GM19238 (cell line): ENCODE results near the gene RXFP2.

Experiments
- DNase-seq: peaks from one replicate; pipeline ENCODE4 v3.0.0; 2011; ENCODE audit warnings: low spot score; ENCODE audit not compliant: insufficient read length

RXFP2 gene

DNA sequence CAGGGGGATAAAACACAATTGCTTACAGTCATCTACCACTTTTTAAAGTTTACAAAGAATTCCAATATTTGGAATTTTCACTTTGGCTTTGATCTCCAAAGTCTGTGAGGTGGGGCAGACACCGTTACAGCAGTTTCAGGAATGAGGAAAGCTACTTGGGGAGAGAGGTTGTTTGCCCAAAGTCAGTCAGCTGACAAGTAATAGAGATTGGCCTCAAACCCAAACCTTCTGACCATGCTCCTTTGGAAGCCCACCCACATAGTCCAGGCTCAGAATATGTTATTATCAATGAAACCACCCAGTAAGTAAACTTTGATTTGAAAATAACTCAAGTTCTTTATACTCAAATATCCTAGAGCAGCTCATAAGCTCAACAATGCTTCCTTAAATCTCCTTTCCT, 29.0 kb downstream of the RXFP2 start:
- DNase-seq = no peak

DNA sequence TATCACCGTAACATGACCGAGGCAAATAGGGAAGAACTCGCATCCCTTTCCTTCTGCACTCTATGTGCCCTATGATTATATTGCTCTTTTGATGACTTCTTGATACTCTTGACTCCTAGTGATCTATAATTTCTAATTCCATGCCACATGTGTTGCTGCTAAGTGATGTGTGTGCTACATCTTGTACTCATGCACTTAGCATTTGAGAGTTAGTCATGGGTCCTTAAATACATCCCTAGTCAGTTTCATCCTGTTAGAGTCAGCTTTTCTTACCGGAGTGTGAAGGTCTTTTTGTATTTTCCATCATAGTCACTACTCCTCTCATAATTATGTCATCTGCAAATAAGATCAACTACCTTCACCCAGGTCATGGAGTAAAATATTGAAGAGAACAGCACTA, 30.2 kb downstream of the RXFP2 start:
- DNase-seq = no peak

DNA sequence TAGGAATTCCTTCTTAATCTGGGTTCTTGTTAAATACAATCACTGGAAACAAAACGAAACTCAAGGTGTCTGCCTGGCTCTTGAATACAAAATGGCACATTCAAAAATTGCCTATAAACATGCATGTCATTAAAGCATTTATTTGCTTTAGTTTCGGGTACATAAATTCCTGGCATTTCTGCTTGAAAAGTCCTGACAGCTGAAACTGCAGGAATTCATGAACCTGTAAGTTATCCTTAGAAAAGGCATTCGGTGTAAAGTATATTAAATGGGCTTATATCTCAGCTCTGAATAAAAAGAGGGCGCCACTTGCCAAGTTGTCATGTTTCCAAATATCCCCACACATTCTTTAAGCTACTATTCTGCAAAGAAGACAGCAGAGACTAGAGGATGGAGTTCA, 32.9 kb downstream of the RXFP2 start:
- no peak for DNase-seq

DNA sequence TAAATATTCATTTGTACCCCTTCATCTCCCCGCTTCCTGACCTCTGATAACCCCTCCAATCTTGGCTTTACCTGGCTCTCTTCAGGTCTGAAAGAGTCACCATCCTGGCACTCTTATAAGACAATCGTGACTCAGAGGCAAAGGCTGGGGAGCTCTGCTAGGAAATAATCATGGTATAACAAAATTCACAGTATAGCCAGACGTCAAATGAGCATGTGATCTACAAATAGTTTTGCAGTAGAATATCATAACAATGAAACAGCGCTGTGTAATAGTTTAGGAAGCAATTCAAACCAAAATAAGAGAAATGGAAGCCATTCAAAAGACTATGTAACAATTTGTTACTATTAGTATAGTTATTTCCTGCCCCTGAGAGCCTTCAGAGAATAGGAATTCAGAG, 34.2 kb downstream of the RXFP2 start:
- DNase-seq = no peak

DNA sequence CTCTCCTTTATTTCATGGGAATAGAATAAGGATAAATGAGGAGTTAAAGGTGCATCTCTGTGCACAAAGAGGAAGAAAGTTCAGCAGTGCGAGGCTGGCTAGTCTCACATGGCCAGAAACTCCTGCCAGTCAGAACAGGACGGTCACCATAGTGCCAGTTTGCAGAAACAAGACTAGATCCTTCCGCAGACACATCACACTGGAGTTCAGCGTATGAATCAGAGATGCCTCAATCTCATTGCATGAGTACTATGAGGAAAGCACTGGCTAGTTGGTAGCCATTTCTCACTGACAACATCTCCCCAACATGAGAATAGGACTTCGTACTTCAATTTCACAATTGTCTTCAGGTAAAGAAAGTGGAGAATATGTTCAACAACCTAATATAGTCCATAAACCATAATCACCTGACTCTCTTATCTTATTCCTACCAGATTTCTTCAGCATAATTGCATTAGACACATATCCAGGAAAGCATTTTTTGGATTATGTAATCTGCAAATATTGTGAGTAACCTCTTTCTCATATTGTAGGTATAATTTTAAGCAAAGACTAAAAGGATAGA, 34.9 kb downstream of the RXFP2 start:
- DNase-seq = no peak

DNA sequence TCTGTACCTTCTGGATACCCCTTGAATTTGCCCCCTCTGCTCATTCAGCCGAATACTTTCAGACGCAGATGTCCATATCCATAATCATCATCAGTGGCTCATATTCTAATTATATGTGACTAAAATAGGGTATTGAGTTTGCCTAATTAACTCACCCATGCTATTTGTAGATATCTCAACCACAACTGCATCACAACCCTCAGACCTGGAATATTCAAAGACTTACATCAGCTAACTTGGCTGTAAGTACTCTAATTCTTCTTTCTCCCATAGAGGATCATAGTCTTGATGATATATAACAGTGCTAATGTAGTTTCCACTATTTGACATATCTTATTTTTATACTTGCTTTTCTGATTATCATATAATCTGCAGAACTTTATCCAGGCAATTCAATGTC, 35.8 kb downstream of the RXFP2 start:
- DNase-seq = no peak

DNA sequence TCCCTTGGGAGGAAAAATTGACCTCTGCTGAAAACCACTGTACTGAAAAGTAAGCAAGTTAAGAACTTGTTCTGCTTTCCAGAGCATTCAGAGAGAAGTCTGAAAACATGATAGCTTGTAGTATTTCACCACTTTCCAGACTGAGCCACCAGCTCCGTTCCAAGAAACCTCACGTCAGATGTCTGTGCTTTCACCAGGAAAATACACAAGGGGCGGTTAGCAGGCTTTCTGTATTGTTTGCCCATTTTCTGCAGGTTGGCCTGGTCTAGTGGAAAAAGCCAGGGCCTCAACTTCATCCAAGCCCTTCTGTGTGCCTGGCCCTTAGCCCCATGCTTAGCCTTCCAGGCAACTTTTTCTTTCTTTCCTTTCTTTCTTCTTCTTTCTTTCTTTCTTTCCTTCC, 36.4 kb downstream of the RXFP2 start:
- no peak for DNase-seq

DNA sequence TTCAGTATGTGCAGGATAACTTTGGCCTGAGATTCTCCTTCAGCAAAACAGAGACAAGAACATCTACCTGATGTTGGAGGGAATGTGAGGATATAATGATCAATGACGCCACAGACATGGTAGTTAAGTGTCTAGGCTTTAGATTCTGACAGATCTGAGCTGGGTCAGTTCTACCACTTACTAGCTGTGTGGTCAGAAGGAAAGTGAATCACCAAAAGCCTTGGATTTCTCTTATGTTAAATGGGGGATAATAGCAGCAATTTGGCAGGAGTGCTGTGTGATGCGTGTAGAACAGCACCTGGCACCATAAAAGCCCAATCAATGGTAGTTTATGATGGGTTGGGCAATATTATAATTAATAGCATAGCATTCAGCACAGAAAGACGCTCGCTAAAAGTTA, 41.7 kb downstream of the RXFP2 start:
- DNase-seq = no peak

DNA sequence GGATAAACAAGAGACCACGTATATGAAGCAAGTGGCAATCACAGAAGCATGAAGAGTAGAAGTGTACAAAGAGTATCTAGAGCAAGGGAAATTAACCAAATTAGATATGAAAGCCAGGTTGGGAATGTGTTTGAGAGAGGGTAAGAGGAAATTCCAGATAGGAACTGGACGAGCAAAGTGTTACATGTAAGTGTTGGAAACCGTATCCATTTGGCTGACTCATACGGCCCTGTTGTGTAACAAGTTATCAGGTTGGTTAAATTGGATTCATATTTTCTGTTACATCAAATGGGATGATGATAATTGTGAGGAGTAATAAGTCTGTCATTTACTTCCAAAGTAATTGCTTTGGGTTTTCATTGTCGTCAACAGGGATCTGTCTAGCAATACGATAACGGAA, 46.7 kb downstream of the RXFP2 start:
- no peak for DNase-seq

DNA sequence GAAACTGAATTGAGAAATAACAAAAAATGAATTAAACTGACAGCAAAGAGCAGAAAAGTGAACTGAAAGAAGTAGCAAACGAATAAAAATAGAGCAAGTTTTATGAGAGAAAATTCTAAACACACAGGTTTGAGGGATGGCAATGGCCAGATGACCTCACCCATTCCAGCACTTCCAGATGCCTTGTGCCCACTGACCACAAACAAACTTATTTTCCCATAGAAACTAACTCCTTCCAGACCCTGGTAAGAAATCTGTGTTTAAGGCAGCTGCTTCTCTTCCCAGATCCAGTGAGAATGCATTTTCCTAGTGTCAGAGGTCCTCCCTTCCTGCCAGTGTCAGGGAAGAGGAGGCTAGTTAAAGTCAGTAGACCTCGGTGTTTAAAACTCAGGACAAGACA, 51.7 kb downstream of the RXFP2 start:
- no peak for DNase-seq

DNA sequence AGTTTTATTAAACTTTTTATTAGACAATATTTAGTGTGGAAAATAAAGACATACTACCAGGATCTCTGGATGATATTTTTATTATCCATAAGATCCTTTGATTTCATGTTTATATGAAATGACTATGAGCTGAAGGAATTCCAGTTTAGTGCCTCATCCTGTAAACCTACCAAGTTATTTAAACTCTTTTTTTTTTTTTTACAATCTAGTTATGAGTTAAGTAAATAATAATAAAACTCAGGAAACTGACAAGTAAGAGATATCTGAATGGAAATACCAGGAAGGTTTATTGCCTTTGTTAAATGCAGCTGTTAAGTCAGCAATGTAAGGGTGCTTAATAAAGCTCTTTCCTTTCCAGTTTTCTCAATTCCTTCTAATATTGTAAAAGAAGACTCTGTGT, 53.9 kb downstream of the RXFP2 start:
- no peak for DNase-seq

DNA sequence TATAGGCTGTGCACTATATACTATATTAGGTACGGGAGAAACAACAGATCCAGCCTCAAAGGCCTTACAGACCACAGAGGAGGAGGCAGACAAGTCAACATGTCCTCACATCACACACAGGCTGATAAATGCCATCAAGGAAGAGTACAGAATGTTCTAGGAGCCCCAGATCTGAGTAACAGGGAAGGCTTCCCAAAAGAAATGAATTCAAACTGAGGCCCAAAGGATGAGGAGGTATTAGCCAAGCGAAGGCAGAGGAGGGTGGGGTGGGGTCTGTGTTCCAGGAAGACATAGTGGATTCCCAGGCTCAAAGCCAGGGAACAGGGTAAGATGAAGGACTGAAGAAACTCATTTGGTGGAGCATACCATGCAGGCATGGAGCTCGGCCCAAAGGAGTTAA, 55.1 kb downstream of the RXFP2 start:
- no peak for DNase-seq

DNA sequence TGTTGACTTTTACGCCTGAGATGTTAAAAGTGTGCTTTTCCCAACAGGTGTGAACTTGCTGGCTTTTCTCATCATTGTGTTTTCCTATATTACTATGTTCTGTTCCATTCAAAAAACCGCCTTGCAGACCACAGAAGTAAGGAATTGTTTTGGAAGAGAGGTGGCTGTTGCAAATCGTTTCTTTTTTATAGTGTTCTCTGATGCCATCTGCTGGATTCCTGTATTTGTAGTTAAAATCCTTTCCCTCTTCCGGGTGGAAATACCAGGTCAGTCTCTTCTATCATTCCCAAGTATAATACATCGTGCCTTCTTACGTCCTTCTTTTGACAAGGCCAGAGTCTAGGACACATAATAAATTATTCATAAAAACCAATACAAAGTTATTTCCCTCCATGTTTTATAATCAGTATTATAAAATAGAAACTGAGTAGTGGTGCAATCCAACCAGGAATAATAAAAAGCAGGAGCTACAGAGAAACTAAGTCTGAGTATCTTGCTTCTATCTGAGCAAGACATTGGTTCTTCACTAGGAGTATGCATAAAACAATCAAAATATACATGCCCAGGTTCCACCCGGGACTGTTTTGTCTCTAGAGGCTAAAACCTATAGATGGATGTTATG, 57.9 kb downstream of the RXFP2 start:
- no peak for DNase-seq

DNA sequence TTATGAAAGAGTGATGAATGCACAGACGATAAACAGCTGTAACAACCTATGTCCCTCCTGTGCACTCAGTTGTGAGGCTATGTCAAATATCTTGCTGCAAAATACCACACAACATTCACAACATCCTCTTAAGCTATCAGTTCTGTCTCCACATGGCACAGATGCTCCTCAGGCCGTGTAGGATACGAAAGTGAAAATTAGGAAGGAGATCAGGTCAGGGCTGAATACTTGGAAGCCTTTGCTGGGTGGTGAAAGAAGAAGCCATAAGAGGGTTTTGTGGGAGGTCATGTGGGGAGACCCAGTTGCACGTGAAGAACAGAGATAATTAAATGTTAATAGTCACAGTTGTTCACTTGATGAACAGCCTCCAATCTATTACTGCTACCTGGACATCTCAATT, 58.9 kb downstream of the RXFP2 start:
- no peak for DNase-seq

DNA sequence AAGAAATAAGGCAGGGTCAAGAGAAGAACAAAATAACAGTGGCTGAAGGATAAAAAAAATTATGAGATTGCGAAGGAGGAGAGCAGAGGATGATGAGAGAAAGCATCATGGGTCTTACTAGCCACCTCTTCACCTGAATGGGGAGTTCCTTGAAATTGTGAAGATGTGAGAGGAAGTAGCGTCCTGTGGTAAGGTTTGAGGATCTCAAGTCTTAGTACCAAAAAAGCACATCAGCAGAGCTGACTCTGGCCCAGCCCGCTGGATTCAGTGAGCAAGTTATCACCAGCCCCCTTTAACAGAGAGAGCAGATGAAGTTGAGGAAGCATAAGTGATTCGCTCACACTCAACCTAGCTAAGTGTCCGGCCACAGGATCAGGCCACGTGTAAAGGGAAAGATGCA, 61.8 kb downstream of the RXFP2 start:
- no peak for DNase-seq

DNA sequence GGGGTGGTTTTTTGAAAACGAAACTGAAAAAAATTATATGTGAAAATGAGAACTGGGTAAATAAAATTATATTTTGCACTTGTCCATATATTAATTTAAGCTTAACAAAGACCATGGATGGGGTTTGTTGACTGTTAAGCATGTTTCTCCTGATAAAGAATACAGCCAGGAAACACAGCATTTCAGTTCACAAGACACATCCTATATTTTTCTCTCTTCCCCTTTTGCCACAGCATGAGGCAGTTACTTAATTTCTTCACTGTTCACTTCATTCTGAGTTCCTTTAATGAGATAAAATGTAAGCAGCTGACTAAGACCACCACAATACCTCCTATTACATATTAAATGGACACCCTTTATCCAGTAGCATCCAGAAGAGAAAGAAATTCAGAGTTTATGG, 64.0 kb downstream of the RXFP2 start:
- DNase-seq = no peak

DNA sequence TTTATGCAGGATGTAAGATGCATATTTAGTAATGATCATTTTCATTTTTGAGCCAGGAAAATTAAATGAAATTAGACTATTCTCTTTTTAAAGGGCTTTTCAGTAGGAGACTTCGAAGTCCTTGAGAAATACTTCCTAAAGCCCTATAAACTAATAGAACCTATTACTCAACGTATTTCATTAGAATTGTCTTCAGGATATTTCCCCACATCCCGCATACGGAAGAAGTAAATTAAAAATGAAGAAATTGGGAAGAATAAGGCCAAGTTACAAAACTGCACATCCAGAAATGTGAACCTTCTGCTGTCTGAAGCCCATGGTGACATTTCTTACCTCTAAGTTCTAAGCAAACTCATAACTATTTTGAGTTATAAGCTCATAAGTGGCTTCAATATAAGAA, 66.5 kb downstream of the RXFP2 start:
- DNase-seq = no peak

DNA sequence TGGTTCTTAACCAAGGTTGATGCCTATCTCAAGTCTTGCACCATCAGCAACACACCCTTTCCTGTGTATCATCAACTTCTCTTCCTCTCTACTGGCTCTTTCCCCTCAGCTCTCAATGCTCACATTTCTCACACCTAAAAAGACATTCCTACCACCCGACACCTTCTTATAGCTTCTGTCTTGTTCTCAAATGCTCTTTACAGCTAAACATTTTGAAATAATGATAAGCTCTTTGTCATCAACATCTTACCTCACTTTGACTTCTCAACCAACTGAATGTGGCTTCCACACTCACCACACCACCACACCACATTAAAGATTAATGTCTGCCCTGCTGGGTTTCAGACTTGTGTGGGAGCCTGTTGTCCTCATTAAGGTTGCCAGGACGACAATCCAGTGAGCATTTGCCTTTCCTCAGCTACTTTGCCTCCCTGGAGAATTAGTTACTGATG, 67.8 kb downstream of the RXFP2 start:
- no peak for DNase-seq

DNA sequence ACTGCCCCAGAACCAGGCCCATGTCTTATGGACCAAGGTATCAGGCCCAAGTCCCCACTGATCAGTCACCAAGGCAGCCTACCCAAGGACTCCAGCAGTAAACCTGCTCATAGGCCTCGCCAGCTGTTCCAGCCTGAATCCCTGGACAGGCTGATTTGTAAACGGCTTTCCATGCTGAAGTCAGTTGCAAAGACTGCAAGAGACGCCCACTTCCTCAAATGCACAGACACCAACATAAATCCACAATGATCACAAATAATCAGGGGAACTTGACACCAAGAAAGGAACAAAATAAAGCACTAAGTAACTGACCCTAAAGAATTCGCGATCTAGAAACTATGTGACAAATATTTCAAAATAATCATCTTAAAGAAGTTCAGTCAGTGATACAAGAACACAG, 75.2 kb downstream of the RXFP2 start:
- DNase-seq = no peak

DNA sequence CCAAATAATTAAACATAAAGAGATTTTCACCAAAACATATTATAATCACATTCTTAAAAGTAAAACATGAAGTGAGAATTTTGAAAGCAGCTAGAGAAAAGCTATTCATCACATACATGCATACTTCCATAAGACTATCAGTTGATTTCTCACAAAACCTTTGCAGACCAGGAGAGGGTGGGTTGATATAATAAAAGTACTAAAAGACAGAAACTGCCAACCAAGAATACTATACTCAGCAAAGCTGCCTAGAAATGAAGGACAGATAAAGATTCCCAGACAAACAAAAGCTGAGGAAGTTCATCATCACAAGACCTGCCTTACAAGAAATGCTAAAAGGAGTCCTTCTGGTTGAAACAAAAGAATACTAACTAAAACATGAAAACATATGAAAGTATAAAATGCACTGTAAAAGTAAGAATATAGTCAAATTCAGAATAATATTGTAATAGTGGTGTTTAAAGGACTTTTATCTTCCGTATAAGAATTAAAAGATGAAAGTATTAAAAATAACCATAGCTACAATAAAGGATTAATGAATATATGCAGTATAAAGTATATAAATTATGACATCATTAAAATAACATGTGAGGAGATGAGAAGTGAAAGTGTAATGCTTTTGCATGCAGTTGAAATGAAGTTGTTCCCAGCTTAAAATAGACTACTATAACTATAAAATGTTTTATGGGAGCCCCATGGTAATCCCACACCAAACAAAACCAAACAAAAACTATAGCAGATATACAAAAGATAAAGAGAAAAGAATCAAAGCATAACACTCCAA, 76.2 kb downstream of the RXFP2 start:
- DNase-seq = no peak

DNA sequence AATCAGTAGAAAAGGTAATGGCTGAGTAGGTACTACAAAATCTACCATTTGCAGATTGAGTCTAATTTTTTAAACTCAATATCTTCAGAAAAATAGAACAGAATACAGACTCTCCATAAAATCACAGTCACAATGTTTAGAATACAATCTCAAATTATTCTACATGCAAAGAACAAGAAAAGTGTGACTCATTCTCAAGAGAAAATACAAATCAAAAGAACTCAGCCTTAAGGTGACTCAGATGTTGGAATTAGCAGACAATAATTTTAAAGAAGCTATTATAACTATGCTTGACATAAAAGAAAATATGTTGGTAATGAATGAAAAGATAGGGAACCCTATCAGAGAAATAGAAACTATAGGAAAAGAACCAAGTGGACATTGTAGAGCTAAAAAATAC, 78.9 kb downstream of the RXFP2 start:
- DNase-seq = no peak

DNA sequence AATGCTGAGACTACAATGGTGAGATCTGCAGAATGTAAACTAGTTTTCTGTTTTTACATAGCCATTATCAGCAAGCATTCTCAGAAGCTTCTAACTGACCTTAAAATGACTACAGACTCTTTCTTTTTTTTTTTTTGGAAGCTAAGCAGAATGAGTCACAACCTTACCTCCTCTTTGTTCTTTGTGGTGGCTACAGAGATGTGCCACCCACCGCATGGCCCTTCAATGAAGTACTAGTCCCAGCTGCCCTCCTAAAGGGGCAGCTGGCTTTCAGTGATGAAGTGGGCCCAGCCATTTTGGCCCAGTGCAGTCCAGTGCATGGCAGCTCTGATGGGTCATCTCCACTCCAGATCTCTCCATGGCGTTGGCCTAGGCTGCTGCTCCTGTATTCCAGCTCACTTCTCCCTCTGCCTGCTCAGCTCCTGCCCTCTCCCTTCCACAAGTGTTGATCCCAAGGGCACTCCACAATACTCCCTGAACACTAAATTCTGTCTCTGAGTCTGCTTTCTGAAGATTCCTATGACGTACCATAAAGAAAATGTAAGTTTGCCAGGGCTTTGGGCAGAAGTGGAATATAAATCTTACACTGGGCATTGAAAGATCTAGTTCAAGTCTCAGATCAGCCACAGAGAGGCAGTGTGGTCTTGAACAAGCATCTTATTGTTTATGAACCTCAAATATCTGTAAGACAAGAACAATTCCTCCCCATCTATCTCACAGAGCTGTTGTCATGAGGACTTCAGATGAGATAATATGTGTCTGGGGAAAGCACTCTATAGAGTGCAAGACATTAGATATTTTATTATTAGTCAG, 85.6 kb downstream of the RXFP2 start:
- DNase-seq = no peak
